Pons (tissue), 1 donor: Measurements from ENCODE around the gene KCTD18.

ENCODE experiments used
- DNase-seq: peaks from one replicate; pipeline ENCODE4 v3.0.0-alpha.2; 2016; ENCODE audit warnings: low spot score

The KCTD18 gene

GRCh38 chr2:200454927-200455801 is 54.7 kb downstream of the KCTD18 start:
- no peak for DNase-seq

GRCh38 chr2:200453853-200454534 is 55.9 kb downstream of the KCTD18 start:
- DNase-seq = no peak

- DNase-seq = no peak
Observed at GRCh38 chr2:200453142-200453852, 56.6 kb downstream of the KCTD18 start.

- no peak for DNase-seq
Observed at GRCh38 chr2:200452377-200452776, 57.5 kb downstream of the KCTD18 start.

GRCh38 chr2:200451511-200451910 is 58.4 kb downstream of the KCTD18 start:
- DNase-seq = no peak

- no peak for DNase-seq
Observed at GRCh38 chr2:200450288-200450687, 59.6 kb downstream of the KCTD18 start.

GRCh38 chr2:200449149-200449548 is 60.7 kb downstream of the KCTD18 start:
- DNase-seq = no peak

- no peak for DNase-seq
Observed at GRCh38 chr2:200448455-200448854, 61.4 kb downstream of the KCTD18 start.

- DNase-seq = no peak
Observed at GRCh38 chr2:200447139-200447855, 62.6 kb downstream of the KCTD18 start.

GRCh38 chr2:200446612-200447011 is 63.3 kb downstream of the KCTD18 start:
- DNase-seq = no peak

- DNase-seq = no peak
Observed at GRCh38 chr2:200445284-200445683, 64.6 kb downstream of the KCTD18 start.

- DNase-seq = no peak
Observed at GRCh38 chr2:200444530-200444929, 65.3 kb downstream of the KCTD18 start.

- no peak for DNase-seq
Observed at GRCh38 chr2:200443916-200444315, 66.0 kb downstream of the KCTD18 start.

GRCh38 chr2:200443376-200443775 is 66.5 kb downstream of the KCTD18 start:
- DNase-seq = no peak

- DNase-seq = no peak
Observed at GRCh38 chr2:200442471-200442870, 67.4 kb downstream of the KCTD18 start.

- no peak for DNase-seq
Observed at GRCh38 chr2:200439981-200440380, 69.9 kb downstream of the KCTD18 start.
